HepG2 (cell line): ENCODE data around the gene EGFR. TPM values are rescaled to one million over a fixed set of nuclear protein-coding genes. Genes with fewer than 3 reads are reported as not detected.

Experiments
- BCL6 ChIP-seq: IDR thresholded peaks from 2 replicates; pipeline ENCODE4 v1.6.1; 2016; ENCODE audit warnings: missing genetic modification reagents, missing compliant biosample characterization
- CREB1 ChIP-seq, 2 experiments: fragments of 450-650 bp in 1 of 2; IDR thresholded peaks; 2 replicates each; pipeline ENCODE4 v1.6.1; 2016 to 2017; ENCODE audit warnings: control low read depth in 1 of 2, mild to moderate bottlenecking in 1 of 2, missing compliant biosample characterization in 1 of 2, missing genetic modification characterization in 1 of 2
- EED ChIP-seq: sonication (generic); formaldehyde crosslinking; IDR thresholded peaks from 2 replicates; pipeline ENCODE4 v1.5.0; 2020; ENCODE audit warnings: mild to moderate bottlenecking, missing genetic modification reagents
- ESRRA ChIP-seq: sonication (generic); formaldehyde crosslinking; IDR thresholded peaks from 2 replicates; pipeline ENCODE4 v1.5.1; 2020; ENCODE audit warnings: mild to moderate bottlenecking, low read depth, missing genetic modification reagents
- FOXA1 ChIP-seq, 2 experiments: fragments of 450-650 bp in 1 of 2; sonication (generic) in 1 of 2; formaldehyde crosslinking in 1 of 2; IDR thresholded peaks; 2 replicates each; pipeline versions ENCODE4 v1.4.0 to v1.6.1; 2016 to 2020; ENCODE audit warnings: missing genetic modification reagents in 1 of 2
- FOXK1 ChIP-seq: sonication (generic); formaldehyde crosslinking; IDR thresholded peaks from 2 replicates; pipeline ENCODE4 v1.4.0; 2020; ENCODE audit warnings: low read depth, missing genetic modification reagents, borderline replicate concordance
- FOXP1 ChIP-seq, 2 experiments: fragments of 450-650 bp in 1 of 2; IDR thresholded peaks; 2 replicates each; pipeline ENCODE4 v1.6.1; 2017 to 2018; ENCODE audit warnings: antibody characterized with exemption in 1 of 2
- GABPA ChIP-seq, 2 experiments: IDR thresholded peaks; 2 replicates each; pipeline ENCODE4 v1.6.1; 2011 to 2016; ENCODE audit warnings: low read depth in 2 of 2, low read length in 1 of 2, missing biosample characterization in 1 of 2, missing genetic modification characterization in 1 of 2
- GATAD1 ChIP-seq: IDR thresholded peaks from 2 replicates; pipeline ENCODE4 v1.6.1; 2016; ENCODE audit warnings: missing genetic modification reagents, missing compliant biosample characterization
- HMG20A ChIP-seq: IDR thresholded peaks from 2 replicates; pipeline ENCODE4 v1.6.1; 2016; ENCODE audit warnings: borderline replicate concordance
- KDM6A ChIP-seq: IDR thresholded peaks from 2 replicates; pipeline ENCODE4 v1.6.1; 2016; ENCODE audit warnings: low read depth
- MIXL1 ChIP-seq: IDR thresholded peaks from 2 replicates; pipeline ENCODE4 v1.6.1; 2016
- NCOA2 ChIP-seq: sonication (generic); formaldehyde crosslinking; IDR thresholded peaks from 2 replicates; pipeline ENCODE4 v1.8.0; 2022; ENCODE audit warnings: inconsistent platforms
- NFIC ChIP-seq: IDR thresholded peaks from 2 replicates; pipeline ENCODE4 v1.6.1; 2012; ENCODE audit warnings: mild to moderate bottlenecking, low read length, inconsistent platforms
- NFYC ChIP-seq: IDR thresholded peaks from 2 replicates; pipeline ENCODE4 v1.6.1; 2016; ENCODE audit warnings: missing genetic modification reagents, missing compliant biosample characterization
- NR2F1 ChIP-seq, 2 experiments: fragments of 450-650 bp in 1 of 2; formaldehyde crosslinking in 1 of 2; IDR thresholded peaks; 2 replicates each; pipeline versions ENCODE4 v1.5.0 to v1.6.1; 2016 to 2020; ENCODE audit warnings: mild to moderate bottlenecking in 1 of 2, missing compliant biosample characterization in 1 of 2, missing genetic modification reagents in 1 of 2, moderate library complexity in 1 of 2
- NR2F6 ChIP-seq, 2 experiments: IDR thresholded peaks; 2 replicates each; pipeline ENCODE4 v1.6.1; 2016; ENCODE audit warnings: antibody characterized with exemption in 1 of 2, mild to moderate bottlenecking in 1 of 2
- SOX13 ChIP-seq, 3 experiments: fragments of 450-650 bp in 1 of 3; sonication (generic) in 1 of 3; formaldehyde crosslinking in 1 of 3; IDR thresholded peaks in 2 of 3; conservative IDR thresholded peaks in 1 of 3; 2 replicates each; pipeline versions ENCODE4 v1.5.0 to v1.6.1; 2016 to 2020; ENCODE audit warnings: antibody characterized with exemption in 1 of 3, mild to moderate bottlenecking in 1 of 3, missing compliant biosample characterization in 1 of 3, missing genetic modification reagents in 1 of 3, moderate library complexity in 1 of 3
- SOX5 ChIP-seq: IDR thresholded peaks from 2 replicates; pipeline ENCODE4 v1.6.1; 2016; ENCODE audit warnings: borderline replicate concordance
- TCF7L2 ChIP-seq: IDR thresholded peaks from 2 replicates; pipeline ENCODE4 v1.6.1; 2011; ENCODE audit warnings: mild to moderate bottlenecking, low read depth, low read length, moderate library complexity
- THAP11 ChIP-seq: IDR thresholded peaks from 2 replicates; pipeline ENCODE4 v1.6.1; 2016; ENCODE audit warnings: missing biosample characterization, missing genetic modification reagents
- ZFX ChIP-seq: sonication (generic); formaldehyde crosslinking; IDR thresholded peaks from 2 replicates; pipeline ENCODE4 v1.4.0; 2020; ENCODE audit warnings: mild to moderate bottlenecking, low read depth, missing genetic modification reagents, moderate library complexity
- ZFYVE20 ChIP-seq: sonication (generic); formaldehyde crosslinking; IDR thresholded peaks from 2 replicates; pipeline ENCODE4 v1.8.0; 2023; ENCODE audit warnings: low read depth, mild to moderate bottlenecking, moderate library complexity, missing genetic modification reagents, borderline replicate concordance
- ZNF18 ChIP-seq: sonication (generic); formaldehyde crosslinking; IDR thresholded peaks from 2 replicates; pipeline ENCODE4 v1.8.0; 2022; ENCODE audit warnings: mild to moderate bottlenecking, missing genetic modification reagents; ENCODE audit not compliant: insufficient replicate concordance
- ZNF484 ChIP-seq: sonication (generic); formaldehyde crosslinking; IDR thresholded peaks from 2 replicates; pipeline ENCODE4 v1.5.1; 2020; ENCODE audit warnings: mild to moderate bottlenecking, low read depth, missing genetic modification reagents, borderline replicate concordance
- ZNF570 ChIP-seq: sonication (generic); formaldehyde crosslinking; IDR thresholded peaks from 2 replicates; pipeline ENCODE4 v1.4.0; 2020; ENCODE audit warnings: mild to moderate bottlenecking, missing genetic modification reagents, borderline replicate concordance
- ZNF878 ChIP-seq: sonication (generic); formaldehyde crosslinking; IDR thresholded peaks from 2 replicates; pipeline ENCODE4 v1.8.1; 2023; ENCODE audit warnings: mild to moderate bottlenecking, missing genetic modification reagents, moderate library complexity
- ZNF883 ChIP-seq: sonication (generic); formaldehyde crosslinking; IDR thresholded peaks from 2 replicates; pipeline ENCODE4 v1.5.1; 2020; ENCODE audit warnings: mild to moderate bottlenecking, missing genetic modification reagents; ENCODE audit errors: not compliant biosample characterization
- polyA plus RNA-seq, 8 experiments: library from polyadenylated mRNA; depleted of rRNA in 3 of 8; stranded (reverse) in 7 of 8; unstranded in 1 of 8; fragments of >200 nt; fragmentation: Illumina TruSeq in 4 of 8; extraction: Trizol in 4 of 8; gene quantifications; 2 replicates each; pipeline versions ENCODE4 v1.2.1 to v1.2.3, GENCODE V29; 2011 to 2016; ENCODE audit warnings: low read depth in 4 of 8, missing spikeins in 1 of 8, mixed read lengths in 1 of 8; ENCODE audit not compliant: insufficient read depth in 1 of 8
- total RNA-seq, 5 experiments: library from RNA; depleted of rRNA; stranded (reverse); fragments of >200 nt; fragmentation: Illumina TruSeq; extraction: Trizol; gene quantifications; 2 replicates each; pipeline ENCODE4 v1.2.3, GENCODE V29; 2016; ENCODE audit warnings: low read depth in 1 of 5

The EGFR gene
- total and polyA plus RNA-seq, 2 of the 13 experiments (the other 11 are each of a cell fraction or from before 2014, with no cell fraction given) = 7.0 to 10.0 TPM

GRCh38 chr7:54987772-54988171 lies 31.0 kb upstream of the EGFR start (continued):
- TF ChIP-seq ZFX (CRISPR knock-in tag) = no peak
- TF ChIP-seq ESRRA (CRISPR knock-in tag) = peak; percentile 30; the same call in 1 of the 2 replicates
- 0 out of 2 replicates have a peak, but pooled peaks have one; percentile 30 for TF ChIP-seq THAP11 (CRISPR knock-in tag)
- 0 out of 2 replicates have a peak, but pooled peaks have one; percentile 73 for TF ChIP-seq KDM6A
- no peak for TF ChIP-seq ZNF878
- TF ChIP-seq ZNF18 = no peak
- TF ChIP-seq MIXL1 (CRISPR knock-in tag) = peak; percentile 68; the same call in 1 of the 2 replicates
- no peak for TF ChIP-seq TCF7L2
- TF ChIP-seq NCOA2 (CRISPR knock-in tag) = peak; percentile 70; the same call in 1 of the 2 replicates
- peak; percentile 61 for TF ChIP-seq NR2F6 (IDR thresholded peaks at IDR 0.05)
- TF ChIP-seq NR2F6 (CRISPR knock-in tag; IDR thresholded peaks at IDR 0.05) = peak; percentile 24; the same call in 1 of the 2 replicates
- peak; percentile 34; the same call in 1 of the 2 replicates for TF ChIP-seq FOXA1 (IDR thresholded peaks at IDR 0.05)
- peak; percentile 63 for TF ChIP-seq FOXA1 (CRISPR knock-in tag; IDR thresholded peaks at IDR 0.05)
- no peak for TF ChIP-seq ZNF570 (CRISPR knock-in tag)
- TF ChIP-seq ZFYVE20 = no peak
- TF ChIP-seq NFIC = peak; percentile 50; the same call in 1 of the 2 replicates
- no peak for TF ChIP-seq SOX13 (IDR thresholded peaks at IDR 0.05)
- peak in 1 of 2 experiments; percentile 72; a peak in 2 of 4 replicates for TF ChIP-seq SOX13 (CRISPR knock-in tag; conservative IDR thresholded peaks at IDR 0.05 in 1 of 2, IDR thresholded peaks at IDR 0.05 in 1 of 2)
- no peak for TF ChIP-seq ZNF484 (CRISPR knock-in tag)
- no peak for TF ChIP-seq GABPA (IDR thresholded peaks at IDR 0.05; ENCODE audit: low read depth, low read length)
- peak; percentile 26; the same call in 1 of the 2 replicates for TF ChIP-seq GABPA (CRISPR knock-in tag; IDR thresholded peaks at IDR 0.05; ENCODE audit: low read depth)
- peak in 1 of 2 experiments; percentile 41; a peak in 1 of 4 replicates for TF ChIP-seq NR2F1 (CRISPR knock-in tag; IDR thresholded peaks at IDR 0.05)
- TF ChIP-seq NFYC (CRISPR knock-in tag) = no peak
- 0 out of 2 replicates have a peak, but pooled peaks have one; percentile 12 for TF ChIP-seq GATAD1 (CRISPR knock-in tag)
- TF ChIP-seq FOXP1 (IDR thresholded peaks at IDR 0.05) = 0 out of 2 replicates have a peak, but pooled peaks have one; percentile 55
- peak; percentile 96 for TF ChIP-seq FOXP1 (CRISPR knock-in tag; IDR thresholded peaks at IDR 0.05)
- no peak for TF ChIP-seq EED
- TF ChIP-seq HMG20A (CRISPR knock-in tag) = peak; percentile 81; the same call in 1 of the 2 replicates
- TF ChIP-seq BCL6 (CRISPR knock-in tag) = peak; percentile 49; the same call in 1 of the 2 replicates
- TF ChIP-seq CREB1 (IDR thresholded peaks at IDR 0.05) = peak; percentile 16; the same call in 1 of the 2 replicates
- no peak for TF ChIP-seq CREB1 (CRISPR knock-in tag; IDR thresholded peaks at IDR 0.05)
- TF ChIP-seq FOXK1 (CRISPR knock-in tag) = peak; percentile 69; the same call in 1 of the 2 replicates
- TF ChIP-seq SOX5 = peak; percentile 65
- no peak for TF ChIP-seq ZNF883 (CRISPR knock-in tag)
